Renal cortical epithelial cell (primary cell): ENCODE data around the gene LENG1. TPM values are rescaled to one million over a fixed set of nuclear protein-coding genes. Genes with fewer than 3 reads are reported as not detected.
"Not testable (repeated sequence)": the region's sequence is repeated elsewhere in the genome, so short reads cannot be mapped to it uniquely, and the experiment has no call there.

Experiments
- DNase-seq: peaks from one replicate; pipeline ENCODE4 v3.0.0-alpha.2; 2011; ENCODE audit warnings: low read depth
- total RNA-seq: library from RNA; depleted of rRNA; stranded (reverse); fragments of >200 nt; gene quantifications from 2 replicates; pipeline ENCODE4 v1.2.3, GENCODE V29; 2014

The LENG1 gene
- total RNA-seq, 1 donor from 2014 or later, result 4.0 TPM

- DNase-seq, result peak; percentile 100
Measured at GRCh38 chr19:54189735-54190502, 30.4 kb upstream of the LENG1 start.

GRCh38 chr19:54189145-54189734 is 29.7 kb upstream of the LENG1 start, which contains the start of gene MBOAT7:
MBOAT7 (minus strand) TSS chr19:54189580; CDS start chr19:54188508, 1,072 bp downstream.
- no peak for DNase-seq

- no peak for DNase-seq
Measured at GRCh38 chr19:54188215-54188871, 28.8 kb upstream of the LENG1 start.

GRCh38 chr19:54186934-54187381 is 27.4 kb upstream of the LENG1 start:
- no peak for DNase-seq

- no peak for DNase-seq
Measured at GRCh38 chr19:54186351-54186750, 26.8 kb upstream of the LENG1 start.

DNA sequence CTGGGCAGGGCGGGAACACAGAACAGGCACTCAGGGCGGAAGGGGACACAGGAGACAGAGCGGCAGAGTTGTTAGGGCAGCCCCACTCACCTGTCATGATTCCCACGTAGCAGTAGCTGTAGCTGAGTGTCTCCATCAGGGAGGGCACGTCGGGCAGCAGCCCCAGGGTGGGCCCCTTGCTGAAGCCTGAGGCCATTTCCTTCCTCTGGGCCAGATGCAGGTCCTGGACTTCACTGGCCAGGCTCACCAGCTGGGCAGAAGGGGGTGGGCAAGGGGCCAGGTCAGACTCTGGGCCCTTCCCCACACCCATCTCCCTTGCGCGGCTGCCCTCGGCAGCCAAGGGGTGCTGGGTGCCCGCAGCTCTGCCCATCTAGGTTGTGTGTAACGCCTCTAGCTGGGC is 23.9 kb upstream of the LENG1 start:
- no peak for DNase-seq

- DNase-seq, result not testable (repeated sequence)
Measured at GRCh38 chr19:54181894-54182293, 22.4 kb upstream of the LENG1 start.

DNA sequence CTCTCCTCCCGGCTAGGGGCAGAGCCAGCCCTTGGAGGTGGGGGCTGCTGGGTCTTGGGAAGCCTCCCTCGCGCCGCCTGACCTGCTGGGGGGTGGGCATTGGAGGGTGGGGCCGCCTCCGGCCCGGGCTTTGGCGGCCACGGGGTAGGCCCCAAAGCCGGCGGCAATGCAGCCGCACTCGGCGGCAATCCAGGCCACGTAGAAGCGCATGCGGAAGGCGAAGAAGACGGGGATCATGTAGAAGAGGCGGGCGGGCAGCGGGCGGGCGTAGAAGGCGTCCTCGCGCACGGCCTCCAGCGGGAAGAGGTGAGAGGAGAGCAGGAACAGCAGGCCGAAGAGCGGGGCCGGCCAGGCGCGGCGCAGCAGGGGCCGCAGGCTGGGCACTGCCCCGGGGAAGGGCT is 21.2 kb upstream of the LENG1 start:
- no peak for DNase-seq

DNA sequence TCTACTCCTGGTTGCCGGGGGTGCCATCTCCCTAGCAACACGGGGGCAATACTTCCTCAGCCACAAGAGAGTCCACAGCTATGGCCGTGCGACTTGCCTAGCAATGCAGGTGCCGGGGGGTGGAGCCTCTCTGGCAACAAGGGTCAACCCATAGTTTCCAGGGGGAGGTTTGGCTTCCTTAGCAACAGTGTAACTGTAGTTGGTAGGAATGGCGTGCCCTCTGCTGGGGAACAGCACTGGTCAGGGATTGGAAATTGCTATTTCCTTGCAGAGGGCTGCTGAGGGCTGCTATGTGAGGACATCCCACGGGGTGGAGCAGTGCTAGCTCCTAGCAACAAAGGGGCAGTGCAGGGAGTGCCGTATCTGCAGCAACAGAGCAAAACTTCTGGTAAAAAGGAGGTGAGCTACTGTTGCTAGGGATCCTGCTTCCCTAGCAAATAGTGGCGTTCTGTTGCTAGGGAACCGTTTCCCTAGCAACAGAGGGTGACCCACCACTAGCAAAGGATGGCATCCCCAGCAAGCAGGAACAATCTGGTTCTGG is 20.5 kb upstream of the LENG1 start:
- DNase-seq, result peak; percentile 76

DNA sequence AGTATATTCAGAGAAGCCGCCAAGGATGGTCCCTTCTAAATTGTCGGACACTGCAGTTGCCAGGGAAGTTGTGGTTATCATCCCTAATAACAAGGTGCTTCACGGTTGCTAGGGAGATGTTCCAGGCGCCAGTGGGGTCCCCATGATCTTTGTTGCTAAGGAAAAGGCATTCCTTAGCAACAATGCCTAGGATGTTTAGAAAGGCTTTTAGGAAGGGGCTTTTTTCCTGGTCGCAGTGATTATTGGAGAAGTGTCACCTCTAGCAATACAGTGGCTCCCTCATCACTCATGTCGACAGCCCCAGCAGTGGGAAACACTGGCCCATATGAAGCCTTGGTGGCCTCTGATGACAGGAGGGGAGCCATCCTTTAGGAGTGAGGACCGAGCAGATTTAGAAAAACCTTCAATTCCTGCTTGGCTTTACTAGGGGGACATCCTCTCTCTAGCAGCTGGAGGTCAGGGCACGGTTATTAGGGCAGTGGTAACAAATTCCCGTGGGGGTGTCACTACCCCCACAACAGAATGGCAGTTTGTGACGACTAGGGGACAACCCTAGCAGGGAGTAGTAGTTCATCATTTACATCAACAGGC is 19.8 kb upstream of the LENG1 start:
- no peak for DNase-seq

- no peak for DNase-seq
Measured at GRCh38 chr19:54178581-54179261, 19.2 kb upstream of the LENG1 start.

- DNase-seq, result no peak
Measured at GRCh38 chr19:54173951-54174834, 14.7 kb upstream of the LENG1 start.

DNA sequence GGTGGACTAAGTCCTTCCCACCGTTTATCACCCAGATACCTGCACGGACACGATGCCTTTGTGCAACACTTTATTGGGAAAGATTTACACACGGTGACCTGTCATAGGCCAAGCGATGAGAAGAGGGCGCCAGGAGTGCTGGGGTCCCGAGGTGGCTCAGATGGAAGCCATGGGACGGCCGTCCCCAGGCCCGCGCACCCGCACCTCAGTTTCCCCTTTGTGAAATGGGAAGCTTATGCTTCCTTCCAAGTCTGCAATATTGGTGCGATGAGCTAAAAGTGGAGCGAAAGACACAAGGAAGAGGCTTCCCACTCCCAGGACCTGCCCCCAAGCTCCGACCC is 13.8 kb upstream of the LENG1 start:
- DNase-seq, result no peak

GRCh38 chr19:54172471-54173358 is 13.2 kb upstream of the LENG1 start, which contains the start of gene TMC4:
TMC4 (minus strand) TSS chr19:54173160; CDS start chr19:54173117, 43 bp downstream.
- DNase-seq, result no peak

- not testable (repeated sequence) for DNase-seq
Measured at GRCh38 chr19:54171736-54172431, 12.4 kb upstream of the LENG1 start.

DNA sequence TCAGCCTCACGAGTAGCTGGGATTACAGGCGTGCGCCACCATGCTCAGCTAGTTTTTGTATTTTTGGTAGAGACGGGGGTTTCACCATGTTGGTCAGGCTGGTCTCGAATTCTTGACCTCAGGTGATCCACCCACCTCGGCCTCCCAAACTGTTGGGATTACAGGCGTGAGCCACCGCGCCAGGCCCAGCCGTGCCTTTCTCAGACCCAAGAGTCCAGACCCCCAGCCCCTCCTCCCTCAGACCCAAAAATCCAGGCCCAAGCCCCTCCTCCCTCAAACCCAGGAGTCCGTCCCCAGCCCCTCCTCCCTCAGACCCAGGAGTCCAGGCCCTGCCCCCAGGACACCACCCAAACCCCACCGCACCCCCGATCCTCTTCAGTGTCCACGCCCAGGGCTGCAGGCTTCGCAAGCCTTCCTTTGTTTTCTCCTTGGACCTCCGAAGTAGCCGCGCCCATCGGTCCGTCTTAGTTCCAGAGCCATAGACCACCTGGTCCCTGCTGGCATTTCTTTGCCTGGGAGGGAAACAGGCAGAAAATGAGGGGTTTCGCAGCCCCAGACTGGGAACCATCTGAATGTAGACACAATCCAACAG is 9.7 kb upstream of the LENG1 start:
- no peak for DNase-seq

DNA sequence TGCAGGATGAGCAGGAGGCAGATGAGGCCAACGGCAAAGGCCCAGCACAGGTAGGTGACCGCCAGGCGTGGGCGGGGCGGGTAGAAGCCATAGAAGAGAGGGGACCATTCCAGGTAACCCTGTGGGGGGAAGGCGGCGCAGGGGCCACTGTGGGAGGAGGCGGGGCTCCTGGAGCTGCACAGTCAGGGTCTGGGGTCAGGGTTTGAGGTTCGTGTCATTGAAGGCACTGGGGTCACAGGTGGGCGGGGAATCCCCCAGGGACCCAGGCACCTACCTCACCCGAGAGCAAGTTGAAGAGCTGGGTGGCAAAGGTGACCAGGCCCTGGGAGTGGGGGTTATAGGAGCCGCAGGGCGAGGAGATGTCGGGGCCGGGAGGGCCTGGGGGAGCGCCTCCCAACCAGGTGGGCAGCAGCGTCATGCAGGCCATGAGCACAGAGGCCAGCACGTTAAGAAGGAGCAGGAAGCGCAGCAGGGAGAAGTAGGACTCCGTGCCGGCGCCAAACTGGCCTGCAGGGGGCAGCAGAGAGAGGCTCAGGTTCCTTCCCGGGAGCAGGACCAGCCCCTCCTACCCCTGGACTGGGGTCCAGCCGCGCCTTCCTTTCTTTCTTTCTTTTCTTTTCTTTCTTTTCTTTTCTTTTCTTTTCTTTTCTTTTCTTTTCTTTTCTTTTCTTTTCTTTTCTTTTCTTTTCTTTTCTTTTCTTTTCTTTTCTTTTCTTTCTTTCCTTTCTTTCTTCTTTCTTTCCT is 8.8 kb upstream of the LENG1 start:
- DNase-seq, result peak; percentile 51

DNA sequence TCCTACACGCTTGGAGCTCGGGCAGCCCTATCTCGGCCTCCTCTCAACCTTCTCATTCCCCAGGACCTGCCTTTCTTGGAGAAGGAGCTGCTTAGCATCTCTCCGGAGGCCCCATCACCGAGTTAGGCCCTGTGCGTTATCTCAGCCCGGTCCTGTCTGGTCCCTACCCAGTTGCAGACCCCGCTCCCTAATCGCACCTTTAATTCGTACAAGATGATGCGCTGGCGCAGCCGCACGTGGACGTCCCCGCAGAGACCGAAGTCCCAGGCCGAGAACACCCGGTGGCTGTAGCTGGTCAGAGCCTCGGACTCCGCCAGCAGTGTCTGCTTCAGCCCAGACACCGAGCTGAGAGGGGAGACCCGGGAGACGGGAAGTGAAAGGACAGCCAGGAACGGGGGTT is 5.7 kb upstream of the LENG1 start:
- DNase-seq, result no peak
